Measurements from ENCODE around the gene DAPK1. TPM values are rescaled to one million over a fixed set of nuclear protein-coding genes. Genes with fewer than 3 reads are reported as not detected.

Gene DAPK1
- total and polyA plus RNA-seq, 4 donors, result 33.0 to 301 (median 94.1) TPM

GRCh38 chr9:87670572-87671264, 173.1 kb downstream of the DAPK1 start:
- Histone ChIP-seq H3K36me3 (ENCODE audit: control insufficient read depth in 4 of 4, insufficient read depth in 4 of 4, low read length in 4 of 4) (peaks cover 0 to 57% (median 35%) of the 10 kb centered on the region in 4 donors), H3K9me3 (ENCODE audit: control insufficient read depth in 4 of 4, insufficient read depth in 3 of 4, low read length in 3 of 4) (peaks cover 0 to 12% (median 0%) of the 10 kb centered on the region in 4 donors), H3K4me1 (ENCODE audit: control insufficient read depth in 5 of 5, insufficient read depth in 5 of 5, low read length in 5 of 5) (no peaks in the 10 kb centered on the region), H3K27ac (ENCODE audit: low read depth in 1 of 2, low read length in 1 of 2) (no peak overlapping the region), H3K4me3 (no peak overlapping the region), H3K9ac (ENCODE audit: insufficient read depth in 1 of 2, low read length in 2 of 2) (no peak overlapping the region), H3K27me3 (ENCODE audit: control insufficient read depth in 3 of 3, insufficient read depth in 3 of 3, low read length in 2 of 3) (no peaks in the 10 kb centered on the region)
- DNase-seq, result peak in 1 of 3 donors; percentile 18
- TF ChIP-seq, protein P1, sequence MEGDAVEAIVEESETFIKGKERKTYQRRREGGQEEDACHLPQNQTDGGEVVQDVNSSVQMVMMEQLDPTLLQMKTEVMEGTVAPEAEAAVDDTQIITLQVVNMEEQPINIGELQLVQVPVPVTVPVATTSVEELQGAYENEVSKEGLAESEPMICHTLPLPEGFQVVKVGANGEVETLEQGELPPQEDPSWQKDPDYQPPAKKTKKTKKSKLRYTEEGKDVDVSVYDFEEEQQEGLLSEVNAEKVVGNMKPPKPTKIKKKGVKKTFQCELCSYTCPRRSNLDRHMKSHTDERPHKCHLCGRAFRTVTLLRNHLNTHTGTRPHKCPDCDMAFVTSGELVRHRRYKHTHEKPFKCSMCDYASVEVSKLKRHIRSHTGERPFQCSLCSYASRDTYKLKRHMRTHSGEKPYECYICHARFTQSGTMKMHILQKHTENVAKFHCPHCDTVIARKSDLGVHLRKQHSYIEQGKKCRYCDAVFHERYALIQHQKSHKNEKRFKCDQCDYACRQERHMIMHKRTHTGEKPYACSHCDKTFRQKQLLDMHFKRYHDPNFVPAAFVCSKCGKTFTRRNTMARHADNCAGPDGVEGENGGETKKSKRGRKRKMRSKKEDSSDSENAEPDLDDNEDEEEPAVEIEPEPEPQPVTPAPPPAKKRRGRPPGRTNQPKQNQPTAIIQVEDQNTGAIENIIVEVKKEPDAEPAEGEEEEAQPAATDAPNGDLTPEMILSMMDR (IDR thresholded peaks at IDR 0.05; ENCODE audit: control extremely low read depth, extremely low read depth), result no peak
- no peak for ATAC-seq (ENCODE audit: insufficient read depth, low FRiP score)
- 92% methylated on average over 18 of the region's 18 CpGs for WGBS, 2 donors

DNA sequence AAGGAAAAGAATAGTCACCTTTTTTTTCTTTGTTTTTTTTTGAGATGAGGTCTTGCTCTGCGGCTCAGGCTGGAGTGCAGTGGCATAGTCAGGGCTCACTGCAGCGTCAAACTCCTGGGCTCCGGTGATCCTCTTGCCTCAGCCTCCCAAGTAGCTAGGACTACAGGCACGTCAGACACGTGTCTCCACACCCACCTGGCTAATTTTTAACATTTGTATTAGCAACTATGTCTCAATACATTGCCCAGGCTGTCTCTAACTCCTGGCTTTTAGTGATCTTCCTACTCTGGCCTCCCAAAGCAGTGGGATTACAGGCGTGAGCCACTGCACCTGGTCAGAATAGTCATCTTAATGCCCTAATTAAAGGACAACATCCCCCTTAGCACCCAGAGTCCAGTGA, 173.8 kb downstream of the DAPK1 start:
- DNase-seq (no peak), ATAC-seq (ENCODE audit: insufficient read depth, low FRiP score) (no peak)
- peaks cover 0 to 6% (median 0%) of the 10 kb centered on the region in 5 donors for H3K4me1 ChIP-seq (ENCODE audit: control insufficient read depth in 5 of 5, insufficient read depth in 5 of 5, low read length in 5 of 5)
- no peak overlapping the region for H3K27ac ChIP-seq (ENCODE audit: low read depth in 1 of 2, low read length in 1 of 2)
- 85 to 88% methylated on average over 6 of the region's 6 CpGs for WGBS, 2 donors
- no peaks in the 10 kb centered on the region for H3K27me3 ChIP-seq (ENCODE audit: control insufficient read depth in 3 of 3, insufficient read depth in 3 of 3, low read length in 2 of 3)
- H3K36me3 ChIP-seq (ENCODE audit: control insufficient read depth in 4 of 4, insufficient read depth in 4 of 4, low read length in 4 of 4), result peaks cover 0 to 55% (median 33%) of the 10 kb centered on the region in 4 donors
- H3K9ac ChIP-seq (ENCODE audit: insufficient read depth in 1 of 2, low read length in 2 of 2), result no peak overlapping the region
- TF ChIP-seq, protein P1 (IDR thresholded peaks at IDR 0.05; ENCODE audit: control extremely low read depth, extremely low read depth), result no peak
- no peak overlapping the region for H3K4me3 ChIP-seq
- H3K9me3 ChIP-seq (ENCODE audit: control insufficient read depth in 4 of 4, insufficient read depth in 3 of 4, low read length in 3 of 4), result peaks cover 0 to 8% (median 0%) of the 10 kb centered on the region in 4 donors

GRCh38 chr9:87671925-87672324, 174.3 kb downstream of the DAPK1 start:
- 83 to 88% methylated on average over 9 of the region's 9 CpGs for WGBS, 2 donors
- TF ChIP-seq, protein P1 (IDR thresholded peaks at IDR 0.05; ENCODE audit: control extremely low read depth, extremely low read depth), result no peak

More at GRCh38 chr9:87671925-87672324, 174.3 kb downstream of the DAPK1 start:
- Histone ChIP-seq H3K9me3 (ENCODE audit: control insufficient read depth in 4 of 4, insufficient read depth in 3 of 4, low read length in 3 of 4) (peaks cover 0 to 4% (median 0%) of the 10 kb centered on the region in 4 donors), H3K4me3 (no peak overlapping the region), H3K9ac (ENCODE audit: insufficient read depth in 1 of 2, low read length in 2 of 2) (no peak overlapping the region), H3K36me3 (ENCODE audit: control insufficient read depth in 4 of 4, insufficient read depth in 4 of 4, low read length in 4 of 4) (peaks cover 0 to 52% (median 32%) of the 10 kb centered on the region in 4 donors), H3K27me3 (ENCODE audit: control insufficient read depth in 3 of 3, insufficient read depth in 3 of 3, low read length in 2 of 3) (no peaks in the 10 kb centered on the region), H3K27ac (ENCODE audit: low read depth in 1 of 2, low read length in 1 of 2) (no peak overlapping the region), H3K4me1 (ENCODE audit: control insufficient read depth in 5 of 5, insufficient read depth in 5 of 5, low read length in 5 of 5) (peaks cover 0 to 10% (median 0%) of the 10 kb centered on the region in 5 donors)
- ATAC-seq (ENCODE audit: insufficient read depth, low FRiP score) (no peak), DNase-seq (no peak)

Data from lung (tissue), 12 donors.